GM21786 (cell line): ENCODE data around the gene BICC1.
"Not testable (repeated sequence)": the region's sequence is repeated elsewhere in the genome, so short reads cannot be mapped to it uniquely, and the experiment has no call there.

Source experiments
- ATAC-seq: cut with Tn5 transposase; IDR thresholded peaks from one replicate; pipeline ENCODE4 v1.9.1; 2021; ENCODE audit not compliant: unreplicated experiment

BICC1 gene

GRCh38 chr10:58842860-58843376 is 330.2 kb downstream of the BICC1 start:
- no peak for ATAC-seq

- no peak for ATAC-seq
Observed at GRCh38 chr10:58843760-58844159, 331.1 kb downstream of the BICC1 start.

GRCh38 chr10:58844680-58845079 is 332.0 kb downstream of the BICC1 start:
- no peak for ATAC-seq

GRCh38 chr10:58846856-58847255 is 334.2 kb downstream of the BICC1 start:
- no peak for ATAC-seq

GRCh38 chr10:58851606-58852005 is 338.9 kb downstream of the BICC1 start:
- no peak for ATAC-seq

GRCh38 chr10:58853668-58854067 is 341.0 kb downstream of the BICC1 start:
- ATAC-seq, result no peak

- ATAC-seq, result no peak
Observed at GRCh38 chr10:58854811-58855210, 342.1 kb downstream of the BICC1 start.

GRCh38 chr10:58856508-58857240 is 344.0 kb downstream of the BICC1 start:
- ATAC-seq, result no peak

GRCh38 chr10:58857251-58857805 is 344.7 kb downstream of the BICC1 start:
- no peak for ATAC-seq

GRCh38 chr10:58858123-58858522 is 345.5 kb downstream of the BICC1 start:
- not testable (repeated sequence) for ATAC-seq

GRCh38 chr10:58859526-58859925 is 346.9 kb downstream of the BICC1 start:
- no peak for ATAC-seq

- ATAC-seq, result no peak
Observed at GRCh38 chr10:58867683-58868082, 355.0 kb downstream of the BICC1 start.

GRCh38 chr10:58868736-58869435 is 356.2 kb downstream of the BICC1 start:
- ATAC-seq, result no peak

- ATAC-seq, result no peak
Observed at GRCh38 chr10:58870070-58870469, 357.4 kb downstream of the BICC1 start.

GRCh38 chr10:58873161-58873560 is 360.5 kb downstream of the BICC1 start:
- no peak for ATAC-seq
